Measurements from ENCODE around the gene USP1.

DNA sequence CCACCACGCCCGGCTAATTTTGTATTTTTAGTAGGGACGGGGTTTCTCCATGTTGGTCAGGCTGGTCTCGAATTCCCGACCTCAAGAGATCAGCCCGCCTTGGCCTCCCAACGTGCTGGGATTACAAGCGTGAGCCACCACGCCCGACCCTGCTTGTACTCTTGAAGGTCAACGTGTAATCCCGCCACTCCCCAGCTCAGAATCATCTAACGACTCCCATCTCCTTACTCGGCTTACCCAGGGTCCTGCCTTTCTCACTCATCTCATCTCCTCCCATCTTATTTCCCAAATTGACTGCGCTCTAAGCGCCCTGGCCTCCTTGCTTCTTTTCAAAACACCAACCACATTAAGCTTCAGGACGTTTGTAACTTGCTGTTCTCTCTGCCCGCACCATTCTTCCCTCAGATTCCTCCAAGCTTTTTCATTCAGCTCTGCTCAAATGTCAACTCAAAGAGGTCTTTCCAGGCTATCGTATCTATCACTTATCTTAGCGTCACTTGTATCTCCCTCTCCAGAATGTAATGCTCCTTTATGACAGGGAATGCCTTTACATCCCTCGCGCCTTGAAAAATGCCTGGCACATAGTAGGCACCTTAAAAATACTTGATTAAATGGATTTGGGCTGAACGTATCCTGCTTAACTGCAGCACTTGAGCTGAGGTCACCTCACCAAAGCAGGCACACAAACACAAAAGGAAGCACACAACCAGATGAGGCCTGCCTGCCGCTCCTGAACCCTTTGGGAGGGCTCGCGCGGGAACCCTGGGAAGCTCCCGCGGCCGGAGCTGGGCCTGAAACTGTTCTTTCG is 1.4 kb upstream of the USP1 start:
- TF ChIP-seq, protein P1, sequence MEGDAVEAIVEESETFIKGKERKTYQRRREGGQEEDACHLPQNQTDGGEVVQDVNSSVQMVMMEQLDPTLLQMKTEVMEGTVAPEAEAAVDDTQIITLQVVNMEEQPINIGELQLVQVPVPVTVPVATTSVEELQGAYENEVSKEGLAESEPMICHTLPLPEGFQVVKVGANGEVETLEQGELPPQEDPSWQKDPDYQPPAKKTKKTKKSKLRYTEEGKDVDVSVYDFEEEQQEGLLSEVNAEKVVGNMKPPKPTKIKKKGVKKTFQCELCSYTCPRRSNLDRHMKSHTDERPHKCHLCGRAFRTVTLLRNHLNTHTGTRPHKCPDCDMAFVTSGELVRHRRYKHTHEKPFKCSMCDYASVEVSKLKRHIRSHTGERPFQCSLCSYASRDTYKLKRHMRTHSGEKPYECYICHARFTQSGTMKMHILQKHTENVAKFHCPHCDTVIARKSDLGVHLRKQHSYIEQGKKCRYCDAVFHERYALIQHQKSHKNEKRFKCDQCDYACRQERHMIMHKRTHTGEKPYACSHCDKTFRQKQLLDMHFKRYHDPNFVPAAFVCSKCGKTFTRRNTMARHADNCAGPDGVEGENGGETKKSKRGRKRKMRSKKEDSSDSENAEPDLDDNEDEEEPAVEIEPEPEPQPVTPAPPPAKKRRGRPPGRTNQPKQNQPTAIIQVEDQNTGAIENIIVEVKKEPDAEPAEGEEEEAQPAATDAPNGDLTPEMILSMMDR (conservative IDR thresholded peaks at IDR 0.05; ENCODE audit: low read length) = no peak
- no peak for TF ChIP-seq EZH2phosphoT487 (IDR thresholded peaks at IDR 0.05; ENCODE audit: borderline replicate concordance, low read depth, low read length)
